Ascending aorta (tissue), 2 donors: ENCODE measurements around the gene SLC26A9. TPM values are rescaled to one million over a fixed set of nuclear protein-coding genes. Genes with fewer than 3 reads are reported as not detected.

Experiments
- DNase-seq, 2 donors: peaks; one replicate each; pipeline ENCODE4 v3.0.0-alpha.2; 2019; ENCODE audit warnings: low spot score in 2 of 2
- H3K27ac ChIP-seq, 2 donors: fragments of 200-600 bp; sonication (generic); one replicate each; pipeline ENCODE4 v1.5.1; 2016 to 2017; ENCODE audit warnings: mild to moderate bottlenecking in 1 of 2
- H3K27me3 ChIP-seq: fragments of 200-600 bp; sonication (generic); one replicate; pipeline ENCODE4 v1.5.1; 2017
- H3K36me3 ChIP-seq, 2 donors: fragments of 200-600 bp; sonication (generic); one replicate each; pipeline ENCODE4 v1.5.1; 2016
- H3K4me1 ChIP-seq, 2 donors: fragments of 200-600 bp; sonication (generic); one replicate each; pipeline ENCODE4 v1.5.1; 2016 to 2017; ENCODE audit warnings: mild to moderate bottlenecking in 1 of 2
- H3K4me3 ChIP-seq, 2 donors: fragments of 200-600 bp; sonication (generic); one replicate each; pipeline ENCODE4 v1.5.1; 2016 to 2017; ENCODE audit warnings: mild to moderate bottlenecking in 1 of 2
- H3K9me3 ChIP-seq, 2 donors: fragments of 200-600 bp; sonication (generic); one replicate each; pipeline ENCODE4 v1.5.1; 2016
- intact Hi-C: fragments of 100-400 bp; cut with DNase I; formaldehyde crosslinking; loops from one replicate; pipeline ENCODE4 v1.15.1; 2023
- total RNA-seq: library from RNA; depleted of rRNA; stranded (reverse); fragments of >200 nt; gene quantifications from one replicate; pipeline ENCODE4 v1.1.0, GENCODE V29; 2016
- TF ChIP-seq, protein P1 (sequence below), 3 experiments: fragments of 200-600 bp in 2 of 3; fragments of 450-650 bp in 1 of 3; sonication (generic) in 2 of 3; IDR thresholded peaks; one replicate each; pipeline ENCODE4 v1.5.1; 2016 to 2019; ENCODE audit warnings: antibody characterized with exemption in 3 of 3, mild to moderate bottlenecking in 1 of 3, moderate library complexity in 1 of 3

The SLC26A9 gene
- total RNA-seq, 1 donor from 2014 or later = not detected

DNA sequence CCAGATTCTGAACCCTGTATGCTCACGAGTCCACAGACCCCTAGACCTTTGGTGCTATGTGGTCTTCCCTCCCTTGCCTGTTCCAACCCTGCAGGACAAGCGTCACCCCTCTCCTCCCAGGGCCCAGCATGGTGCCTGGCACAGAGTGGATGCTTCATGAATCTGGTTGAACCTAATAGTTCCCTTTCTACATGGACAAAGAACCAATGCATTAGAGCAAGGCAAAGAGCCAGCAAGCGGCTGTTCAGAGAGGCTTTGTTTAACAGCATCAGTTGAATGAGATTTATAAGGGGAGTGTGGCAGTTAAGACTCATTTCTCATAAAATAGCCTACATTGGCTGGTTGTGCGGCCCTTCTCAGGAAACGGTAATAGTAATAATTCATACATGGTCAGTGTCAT lies 14.9 kb downstream of the SLC26A9 start:
- Histone ChIP-seq H3K4me3 (no peak overlapping the region), H3K27me3 (no peaks in the 10 kb centered on the region), H3K9me3 (no peaks in the 10 kb centered on the region), H3K27ac (no peak overlapping the region), H3K36me3 (no peaks in the 10 kb centered on the region), H3K4me1 (no peaks in the 10 kb centered on the region)
- TF ChIP-seq, protein P1, sequence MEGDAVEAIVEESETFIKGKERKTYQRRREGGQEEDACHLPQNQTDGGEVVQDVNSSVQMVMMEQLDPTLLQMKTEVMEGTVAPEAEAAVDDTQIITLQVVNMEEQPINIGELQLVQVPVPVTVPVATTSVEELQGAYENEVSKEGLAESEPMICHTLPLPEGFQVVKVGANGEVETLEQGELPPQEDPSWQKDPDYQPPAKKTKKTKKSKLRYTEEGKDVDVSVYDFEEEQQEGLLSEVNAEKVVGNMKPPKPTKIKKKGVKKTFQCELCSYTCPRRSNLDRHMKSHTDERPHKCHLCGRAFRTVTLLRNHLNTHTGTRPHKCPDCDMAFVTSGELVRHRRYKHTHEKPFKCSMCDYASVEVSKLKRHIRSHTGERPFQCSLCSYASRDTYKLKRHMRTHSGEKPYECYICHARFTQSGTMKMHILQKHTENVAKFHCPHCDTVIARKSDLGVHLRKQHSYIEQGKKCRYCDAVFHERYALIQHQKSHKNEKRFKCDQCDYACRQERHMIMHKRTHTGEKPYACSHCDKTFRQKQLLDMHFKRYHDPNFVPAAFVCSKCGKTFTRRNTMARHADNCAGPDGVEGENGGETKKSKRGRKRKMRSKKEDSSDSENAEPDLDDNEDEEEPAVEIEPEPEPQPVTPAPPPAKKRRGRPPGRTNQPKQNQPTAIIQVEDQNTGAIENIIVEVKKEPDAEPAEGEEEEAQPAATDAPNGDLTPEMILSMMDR (IDR thresholded peaks at IDR 0.05) = no peak
- DNase-seq = no peak
- intact Hi-C loops = no loop called here

DNA sequence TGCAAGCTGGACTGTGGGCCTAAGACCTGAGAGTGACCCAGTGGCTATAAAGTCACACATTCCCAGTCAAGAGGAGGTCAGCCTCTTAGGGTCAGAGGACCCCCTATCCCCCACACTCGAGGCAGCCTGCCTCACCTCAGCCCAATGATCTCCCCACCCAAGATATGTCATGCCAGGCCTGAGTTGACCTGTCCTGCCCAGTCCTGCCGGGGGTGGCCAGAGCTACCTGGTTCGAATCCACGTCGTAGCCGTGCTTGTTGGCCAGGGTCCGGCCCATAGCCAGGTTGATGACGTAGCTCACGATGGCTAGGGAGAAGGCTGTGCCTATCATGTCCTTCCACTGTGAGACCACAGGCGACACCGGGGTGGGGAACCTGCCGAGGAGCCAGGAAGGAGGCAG lies 15.6 kb downstream of the SLC26A9 start:
- no peak for DNase-seq
- Histone ChIP-seq H3K9me3 (no peaks in the 10 kb centered on the region), H3K36me3 (no peaks in the 10 kb centered on the region), H3K4me3 (no peak overlapping the region), H3K27ac (no peak overlapping the region), H3K27me3 (no peaks in the 10 kb centered on the region), H3K4me1 (no peaks in the 10 kb centered on the region)
- TF ChIP-seq, protein P1 (IDR thresholded peaks at IDR 0.05) = no peak
- intact Hi-C loops = no loop called here

DNA sequence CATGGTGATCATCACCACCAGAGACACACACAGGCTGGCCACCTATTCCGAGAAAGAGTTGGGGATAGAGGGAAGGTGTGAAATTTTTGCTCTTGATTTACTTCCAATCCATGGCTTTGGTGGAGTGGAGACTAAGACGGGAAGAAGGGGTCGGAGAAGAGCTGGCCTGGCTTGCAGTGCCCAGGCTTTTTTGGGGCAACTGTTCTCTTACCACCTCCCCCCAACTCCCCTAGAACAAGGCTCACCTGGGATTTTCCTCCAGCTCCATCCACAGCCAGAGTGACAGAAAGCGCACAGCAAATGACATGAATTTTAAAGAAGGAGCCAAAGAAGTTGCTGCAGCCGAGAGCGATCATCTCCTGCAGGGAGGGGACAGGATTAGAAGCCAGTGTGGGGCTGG lies 16.0 kb downstream of the SLC26A9 start:
- TF ChIP-seq, protein P1 (IDR thresholded peaks at IDR 0.05) = no peak
- DNase-seq = peak in 1 of 2 donors; percentile 28
- Histone ChIP-seq H3K9me3 (no peaks in the 10 kb centered on the region), H3K4me3 (no peak overlapping the region), H3K36me3 (no peaks in the 10 kb centered on the region), H3K4me1 (no peaks in the 10 kb centered on the region), H3K27me3 (no peaks in the 10 kb centered on the region), H3K27ac (no peak overlapping the region)
- intact Hi-C loops = no loop called here

DNA sequence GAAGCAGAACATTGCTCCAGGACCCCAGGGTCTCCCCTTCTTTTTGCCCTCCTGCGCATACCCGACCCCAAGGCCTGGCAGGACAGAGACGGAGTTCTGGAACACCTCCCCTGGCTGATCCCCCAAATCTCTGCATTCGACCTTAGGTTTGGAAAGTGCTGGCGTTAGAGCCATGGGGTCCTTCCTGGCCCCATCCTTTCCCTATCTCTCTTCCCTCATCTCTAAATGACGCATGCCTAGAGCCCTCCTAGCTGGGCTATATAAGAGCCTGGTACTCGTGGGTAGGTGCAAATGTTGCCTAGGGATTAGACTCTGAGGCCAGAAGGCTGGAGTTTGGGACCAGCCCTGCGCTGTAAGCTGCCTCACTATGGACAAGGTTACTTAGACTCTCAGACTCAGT lies 16.6 kb downstream of the SLC26A9 start:
- no peak for DNase-seq
- Histone ChIP-seq H3K4me1 (no peaks in the 10 kb centered on the region), H3K27me3 (no peaks in the 10 kb centered on the region), H3K36me3 (no peaks in the 10 kb centered on the region), H3K27ac (no peak overlapping the region), H3K9me3 (no peaks in the 10 kb centered on the region), H3K4me3 (no peak overlapping the region)
- TF ChIP-seq, protein P1 (IDR thresholded peaks at IDR 0.05) = no peak
- intact Hi-C loops = no loop called here

DNA sequence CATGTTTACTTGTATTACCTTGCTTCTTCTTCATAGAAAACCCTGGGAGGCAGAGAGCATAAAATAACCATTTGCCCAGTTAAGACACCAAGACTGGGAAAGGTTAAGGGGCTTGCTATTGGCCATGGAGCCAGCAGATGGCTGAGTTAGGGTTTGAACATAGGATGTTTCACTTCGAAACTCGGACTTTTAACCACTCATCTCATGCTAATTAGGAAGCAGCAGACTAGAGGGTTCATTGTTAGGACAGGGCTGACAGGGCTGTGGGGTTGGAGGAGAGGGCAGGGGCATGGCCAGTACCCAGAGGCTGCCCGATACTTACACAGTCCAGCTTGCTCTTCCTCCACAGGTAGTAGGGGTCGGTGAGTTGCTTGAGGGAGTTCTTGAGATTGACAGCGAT lies 17.0 kb downstream of the SLC26A9 start:
- TF ChIP-seq, protein P1 (IDR thresholded peaks at IDR 0.05) = no peak
- DNase-seq = peak in 1 of 2 donors; percentile 21
- intact Hi-C loops = no loop called here

DNA sequence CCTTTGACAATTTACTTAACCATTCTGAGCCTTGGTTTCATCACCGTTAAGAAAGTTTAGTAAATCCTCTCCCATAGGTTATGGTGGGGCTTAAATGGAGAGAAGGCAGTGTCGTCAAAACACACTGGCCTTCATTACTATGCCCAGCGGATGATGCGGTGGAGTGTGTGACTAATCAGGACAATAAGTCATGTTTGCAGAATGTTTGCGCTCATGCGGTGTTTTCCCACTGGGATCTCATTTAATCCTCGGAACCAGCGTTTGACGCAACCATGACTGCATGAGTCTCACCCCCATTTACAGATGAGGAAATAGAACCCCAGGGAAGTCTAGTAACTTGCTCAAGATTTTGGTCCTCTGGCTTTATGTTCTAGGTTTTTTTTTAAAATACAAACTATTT lies 17.5 kb downstream of the SLC26A9 start:
- Histone ChIP-seq H3K4me3 (no peak overlapping the region), H3K36me3 (no peaks in the 10 kb centered on the region), H3K27me3 (no peaks in the 10 kb centered on the region), H3K4me1 (peaks cover 0 to 3% of the 10 kb centered on the region in 2 donors), H3K9me3 (no peaks in the 10 kb centered on the region), H3K27ac (no peak overlapping the region)
- TF ChIP-seq, protein P1 (IDR thresholded peaks at IDR 0.05) = no peak
- DNase-seq = peak in 1 of 2 donors; percentile 30
- intact Hi-C loops = no loop called here

More for the DNA sequence above, 17.0 kb downstream of the SLC26A9 start:
- Histone ChIP-seq H3K4me3 (no peak overlapping the region), H3K27me3 (no peaks in the 10 kb centered on the region), H3K27ac (no peak overlapping the region), H3K9me3 (no peaks in the 10 kb centered on the region), H3K36me3 (no peaks in the 10 kb centered on the region), H3K4me1 (no peaks in the 10 kb centered on the region)
